Activated CD8-positive, alpha-beta T cell treated with anti-CD3 and anti-CD28 coated beads, Interleukin-2, amount 10 ng/mL, durations not matched to agents 7 days and 5 days (primary cell): ENCODE measurements around the gene TRERF1. TPM values are rescaled to one million over a fixed set of nuclear protein-coding genes. Genes with fewer than 3 reads are reported as not detected.

Experiments
- ATAC-seq: fragments of 150-1000 bp; cut with Tn5 transposase; one replicate; pipeline ENCODE4 v1.10.0; 2021; ENCODE audit warnings: moderate library complexity
- CTCF ChIA-PET: fragments of 350-600 bp; sonication (Branson Sonifier 250); formaldehyde crosslinking; loops from one replicate; lab custom pipeline; 2021; ENCODE audit warnings: antibody characterized with exemption; lab: Charles Lee
- POLR2A ChIA-PET: fragments of 350-600 bp; sonication (Branson Sonifier 250); formaldehyde crosslinking; loops from one replicate; lab custom pipeline; 2021; ENCODE audit warnings: antibody characterized with exemption; lab: Charles Lee
- DNase-seq: peaks from one replicate; pipeline ENCODE4 v3.0.0-alpha.2; 2020
- H3K27ac Mint-ChIP-seq: one replicate; pipeline ENCODE4 v1.8.0; 2021; ENCODE audit warnings: mild to moderate bottlenecking, mixed read lengths
- H3K27me3 Mint-ChIP-seq: one replicate; pipeline ENCODE4 v1.8.0; 2021; ENCODE audit warnings: low read depth, mixed read lengths
- H3K36me3 Mint-ChIP-seq: one replicate; pipeline ENCODE4 v1.8.0; 2021; ENCODE audit warnings: low read depth, mixed read lengths
- H3K4me1 Mint-ChIP-seq: one replicate; pipeline ENCODE4 v1.8.0; 2021; ENCODE audit warnings: low read depth, mixed read lengths
- H3K4me3 Mint-ChIP-seq: one replicate; pipeline ENCODE4 v1.8.0; 2021; ENCODE audit warnings: mild to moderate bottlenecking, mixed read lengths
- H3K9me3 Mint-ChIP-seq: one replicate; pipeline ENCODE4 v1.8.0; 2022; ENCODE audit warnings: mixed read lengths; ENCODE audit not compliant: insufficient read depth
- total RNA-seq, 2 experiments: library from RNA; stranded (reverse); gene quantifications; one replicate each; pipeline ENCODE4 v1.2.3, GENCODE V29; 2021

Gene TRERF1
- total RNA-seq, 2 experiments from 2014 or later = 11.3 to 11.8 TPM

GRCh38 chr6:42239736-42240375 lies 211.9 kb downstream of the TRERF1 start:
- Mint-ChIP-seq H3K4me3 (no peak overlapping the region), H3K36me3 (peaks cover 13% of the 10 kb centered on the region), H3K4me1 (no peaks in the 10 kb centered on the region), H3K9me3 (no peaks in the 10 kb centered on the region), H3K27me3 (no peaks in the 10 kb centered on the region), H3K27ac (no peak overlapping the region)
- DNase-seq (no peak), ATAC-seq (no peak)
- CTCF ChIA-PET = interaction anchor here (1.5 kb wide), 1 partner anchor 11 kb away, joined by 3 read pairs; no protein-coding TSS in a partner anchor
- POLR2A ChIA-PET = no interaction called here

GRCh38 chr6:42239333-42239732 lies 212.4 kb downstream of the TRERF1 start:
- no peak for DNase-seq

GRCh38 chr6:42237857-42238256 lies 213.9 kb downstream of the TRERF1 start:
- POLR2A ChIA-PET = no interaction called here
- no peak overlapping the region for H3K4me3 Mint-ChIP-seq
- H3K36me3 Mint-ChIP-seq = peaks cover 13% of the 10 kb centered on the region
- CTCF ChIA-PET = interaction anchor here (1.5 kb wide), 1 partner anchor 310 kb away, joined by 6 read pairs; no protein-coding TSS in a partner anchor
- no peak overlapping the region for H3K27ac Mint-ChIP-seq
- ATAC-seq (no peak), DNase-seq (no peak)
- no peaks in the 10 kb centered on the region for H3K9me3 Mint-ChIP-seq
- H3K4me1 Mint-ChIP-seq = no peaks in the 10 kb centered on the region
- no peaks in the 10 kb centered on the region for H3K27me3 Mint-ChIP-seq

More at GRCh38 chr6:42239333-42239732, 212.4 kb downstream of the TRERF1 start:
- H3K4me1 Mint-ChIP-seq = no peaks in the 10 kb centered on the region
- ChIA-PET CTCF (interaction anchor here (1.5 kb wide), 1 partner anchor 12 kb away, joined by 3 read pairs; no protein-coding TSS in a partner anchor), POLR2A (no interaction called here)
- no peaks in the 10 kb centered on the region for H3K27me3 Mint-ChIP-seq
- no peaks in the 10 kb centered on the region for H3K9me3 Mint-ChIP-seq
- ATAC-seq = no peak
- H3K27ac Mint-ChIP-seq = no peak overlapping the region
- H3K4me3 Mint-ChIP-seq = no peak overlapping the region
- peaks cover 13% of the 10 kb centered on the region for H3K36me3 Mint-ChIP-seq

- H3K27me3 Mint-ChIP-seq = no peaks in the 10 kb centered on the region
- no peaks in the 10 kb centered on the region for H3K4me1 Mint-ChIP-seq
- CTCF ChIA-PET = interaction anchor here (1.5 kb wide), 1 partner anchor 311 kb away, joined by 6 read pairs; no protein-coding TSS in a partner anchor
- no peak for DNase-seq
- no peak overlapping the region for H3K4me3 Mint-ChIP-seq
- no peak for ATAC-seq
- peaks cover 11% of the 10 kb centered on the region for H3K36me3 Mint-ChIP-seq
- POLR2A ChIA-PET = no interaction called here
- no peak overlapping the region for H3K27ac Mint-ChIP-seq
- no peaks in the 10 kb centered on the region for H3K9me3 Mint-ChIP-seq
These were observed 214.8 kb downstream of the TRERF1 start for GRCh38 chr6:42236682-42237473.

GRCh38 chr6:42236030-42236429 lies 215.7 kb downstream of the TRERF1 start:
- ChIA-PET POLR2A (no interaction called here), CTCF (no interaction called here)
- H3K4me1 Mint-ChIP-seq = no peaks in the 10 kb centered on the region
- no peak overlapping the region for H3K27ac Mint-ChIP-seq
- peaks cover 10% of the 10 kb centered on the region for H3K36me3 Mint-ChIP-seq
- no peak overlapping the region for H3K4me3 Mint-ChIP-seq
- ATAC-seq (no peak), DNase-seq (no peak)
- H3K27me3 Mint-ChIP-seq = no peaks in the 10 kb centered on the region
- H3K9me3 Mint-ChIP-seq = no peaks in the 10 kb centered on the region

GRCh38 chr6:42232035-42232434 lies 219.7 kb downstream of the TRERF1 start:
- Mint-ChIP-seq H3K27ac (no peak overlapping the region), H3K9me3 (no peaks in the 10 kb centered on the region), H3K27me3 (no peaks in the 10 kb centered on the region), H3K36me3 (peaks cover 7% of the 10 kb centered on the region), H3K4me1 (no peaks in the 10 kb centered on the region), H3K4me3 (no peak overlapping the region)
- CTCF ChIA-PET = interaction anchor here (0.9 to 1.5 kb wide), 3 partner anchors 17 to 315 kb away, joined by 4 to 5 read pairs (median 4); no protein-coding TSS in a partner anchor
- ATAC-seq (no peak), DNase-seq (no peak)
- POLR2A ChIA-PET = interaction anchor here (0.6 kb wide), 1 partner anchor 711 kb away, joined by 3 read pairs; no protein-coding TSS in a partner anchor

GRCh38 chr6:42230345-42231321 lies 221.1 kb downstream of the TRERF1 start:
- no peak overlapping the region for H3K27ac Mint-ChIP-seq
- POLR2A ChIA-PET = interaction anchor here (0.6 kb wide), 1 partner anchor 134 kb away, joined by 3 read pairs; no protein-coding TSS in a partner anchor
- no peak overlapping the region for H3K4me3 Mint-ChIP-seq
- no peak for DNase-seq
- H3K9me3 Mint-ChIP-seq = no peaks in the 10 kb centered on the region
- no peaks in the 10 kb centered on the region for H3K4me1 Mint-ChIP-seq
- ATAC-seq = no peak
- peaks cover 7% of the 10 kb centered on the region for H3K36me3 Mint-ChIP-seq
- H3K27me3 Mint-ChIP-seq = no peaks in the 10 kb centered on the region
- CTCF ChIA-PET = interaction anchor here (0.6 to 1.9 kb wide), 7 partner anchors 14 to 317 kb away, joined by 3 to 8 read pairs (median 3); no protein-coding TSS in a partner anchor

GRCh38 chr6:42229506-42230119 lies 222.1 kb downstream of the TRERF1 start:
- Mint-ChIP-seq H3K27ac (no peak overlapping the region), H3K4me3 (no peak overlapping the region), H3K36me3 (peaks cover 7% of the 10 kb centered on the region), H3K27me3 (no peaks in the 10 kb centered on the region), H3K9me3 (no peaks in the 10 kb centered on the region), H3K4me1 (peaks cover 1% of the 10 kb centered on the region)
- ATAC-seq (no peak), DNase-seq (no peak)
- POLR2A ChIA-PET = no interaction called here
- CTCF ChIA-PET = interaction anchor here (0.9 to 1.9 kb wide), 5 partner anchors 13 to 318 kb away, joined by 3 to 8 read pairs (median 3); no protein-coding TSS in a partner anchor

GRCh38 chr6:42228305-42228704 lies 223.4 kb downstream of the TRERF1 start:
- no peak overlapping the region for H3K27ac Mint-ChIP-seq

GRCh38 chr6:42227173-42227850 lies 224.4 kb downstream of the TRERF1 start:
- H3K27ac Mint-ChIP-seq = no peak overlapping the region
- H3K27me3 Mint-ChIP-seq = no peaks in the 10 kb centered on the region
- CTCF ChIA-PET = interaction anchor here (1.1 to 1.8 kb wide), 3 partner anchors 10 to 324 kb away, joined by 3 to 10 read pairs (median 3); partner anchors contain the start of gene MRPS10
- ATAC-seq (no peak), DNase-seq (no peak)
- no peaks in the 10 kb centered on the region for H3K9me3 Mint-ChIP-seq
- H3K36me3 Mint-ChIP-seq = peaks cover 7% of the 10 kb centered on the region
- H3K4me1 Mint-ChIP-seq = peaks cover 6% of the 10 kb centered on the region
- POLR2A ChIA-PET = no interaction called here
- H3K4me3 Mint-ChIP-seq = no peak overlapping the region

More at GRCh38 chr6:42228305-42228704, 223.4 kb downstream of the TRERF1 start:
- ATAC-seq (no peak), DNase-seq (no peak)
- POLR2A ChIA-PET = no interaction called here
- no peaks in the 10 kb centered on the region for H3K9me3 Mint-ChIP-seq
- peaks cover 7% of the 10 kb centered on the region for H3K36me3 Mint-ChIP-seq
- H3K4me3 Mint-ChIP-seq = no peak overlapping the region
- H3K27me3 Mint-ChIP-seq = no peaks in the 10 kb centered on the region
- H3K4me1 Mint-ChIP-seq = peaks cover 6% of the 10 kb centered on the region
- CTCF ChIA-PET = interaction anchor here (0.9 kb wide), 1 partner anchor 319 kb away, joined by 4 read pairs; no protein-coding TSS in a partner anchor
